CD14-positive monocyte (primary cell): ENCODE results near the gene CNNM1. TPM values are rescaled to one million over a fixed set of nuclear protein-coding genes. Genes with fewer than 3 reads are reported as not detected.

ENCODE experiments used
- DNase-seq, 3 donors: peaks; one replicate each; pipeline ENCODE4 v3.0.0-alpha.2; 2011 to 2022
- H2AFZ ChIP-seq: 2 replicates; pipeline ENCODE4 v1.6.0; 2012; ENCODE audit warnings: mild to moderate bottlenecking, low read depth, low read length, inconsistent platforms; ENCODE audit not compliant: insufficient read depth, poor library complexity, severe bottlenecking
- H3K27ac ChIP-seq, 2 donors: 1 replicate in 1 of 2; 2 replicates in 1 of 2; pipeline ENCODE4 v1.5.1; 2012 to 2013; ENCODE audit warnings: low read length in 2 of 2, control low read depth in 1 of 2, inconsistent platforms in 1 of 2, low read depth in 1 of 2, mild to moderate bottlenecking in 1 of 2
- H3K27me3 ChIP-seq, 2 donors: one replicate each; pipeline versions ENCODE4 v1.6.0 to v1.6.1; 2011 to 2013; ENCODE audit warnings: low read length in 2 of 2; ENCODE audit not compliant: control insufficient read depth in 2 of 2, insufficient read depth in 2 of 2
- H3K36me3 ChIP-seq, 2 donors: replicated peaks in 1 of 2; 1 replicate in 1 of 2; 2 replicates in 1 of 2; pipeline versions ENCODE4 v1.5.1 to v1.6.1; 2012 to 2013; ENCODE audit warnings: low read length in 2 of 2, control low read depth in 1 of 2, inconsistent platforms in 1 of 2, mild to moderate bottlenecking in 1 of 2; ENCODE audit not compliant: insufficient read depth in 2 of 2, control insufficient read depth in 1 of 2
- H3K4me1 ChIP-seq, 2 donors: 1 replicate in 1 of 2; 2 replicates in 1 of 2; pipeline versions ENCODE4 v1.5.1 to v1.6.1; 2012 to 2013; ENCODE audit warnings: low read length in 2 of 2, control low read depth in 1 of 2, inconsistent platforms in 1 of 2, mild to moderate bottlenecking in 1 of 2, moderate library complexity in 1 of 2; ENCODE audit not compliant: insufficient read depth in 2 of 2, control insufficient read depth in 1 of 2
- H3K4me2 ChIP-seq: replicated peaks from 2 replicates; pipeline ENCODE3; 2012; ENCODE audit warnings: low read length, moderate library complexity, mild to moderate bottlenecking; ENCODE audit not compliant: poor library complexity, severe bottlenecking; ENCODE audit errors: extremely low read depth
- H3K4me3 ChIP-seq, 3 experiments: fragments of 200-600 bp in 1 of 3; sonication (generic) in 1 of 3; replicated peaks in 1 of 3; 1 replicate in 2 of 3; 2 replicates in 1 of 3; pipeline ENCODE4 v1.5.1; 2011 to 2013; ENCODE audit warnings: low read length in 3 of 3, mild to moderate bottlenecking in 3 of 3, control low read depth in 2 of 3, low read depth in 2 of 3, inconsistent platforms in 1 of 3, moderate library complexity in 1 of 3
- H3K79me2 ChIP-seq: 2 replicates; pipeline ENCODE4 v1.6.0; 2012; ENCODE audit warnings: mild to moderate bottlenecking, control low read depth, inconsistent platforms, low read length, moderate library complexity; ENCODE audit not compliant: insufficient read depth
- H3K9ac ChIP-seq: 2 replicates; pipeline ENCODE4 v1.6.0; 2017; ENCODE audit warnings: low read length, mild to moderate bottlenecking; ENCODE audit not compliant: insufficient read depth, poor library complexity, severe bottlenecking
- H3K9me3 ChIP-seq, 2 donors: replicated peaks in 1 of 2; 1 replicate in 1 of 2; 2 replicates in 1 of 2; pipeline versions ENCODE4 v1.5.1 to v1.6.1; 2012 to 2013; ENCODE audit warnings: low read length in 2 of 2, control low read depth in 1 of 2; ENCODE audit not compliant: control insufficient read depth in 1 of 2, insufficient read depth in 1 of 2
- H4K20me1 ChIP-seq: 2 replicates; pipeline ENCODE4 v1.6.0; 2012; ENCODE audit warnings: mild to moderate bottlenecking, low read length, control low read depth, moderate library complexity; ENCODE audit not compliant: insufficient read depth
- H3K27ac Mint-ChIP-seq, 7 donors: one replicate each; pipeline ENCODE4 v1.8.0; 2020; ENCODE audit warnings: mild to moderate bottlenecking in 7 of 7, mixed read lengths in 7 of 7, moderate library complexity in 6 of 7, inconsistent platforms in 2 of 7
- H3K27me3 Mint-ChIP-seq, 3 donors: one replicate each; pipeline ENCODE4 v1.8.0; 2021 to 2022; ENCODE audit warnings: low read depth in 3 of 3, mild to moderate bottlenecking in 3 of 3, mixed read lengths in 3 of 3, moderate library complexity in 3 of 3, inconsistent platforms in 1 of 3
- H3K36me3 Mint-ChIP-seq, 2 donors: one replicate each; pipeline ENCODE4 v1.8.0; 2020; ENCODE audit warnings: mixed read lengths in 2 of 2, inconsistent platforms in 1 of 2, mild to moderate bottlenecking in 1 of 2
- H3K4me1 Mint-ChIP-seq: one replicate; pipeline ENCODE4 v1.8.0; 2020; ENCODE audit warnings: mild to moderate bottlenecking, mixed read lengths
- H3K4me3 Mint-ChIP-seq, 2 donors: one replicate each; pipeline ENCODE4 v1.8.0; 2020; ENCODE audit warnings: mild to moderate bottlenecking in 2 of 2, mixed read lengths in 2 of 2, moderate library complexity in 1 of 2
- H3K9me3 Mint-ChIP-seq, 7 donors: one replicate each; pipeline ENCODE4 v1.8.0; 2020 to 2022; ENCODE audit warnings: mixed read lengths in 7 of 7, mild to moderate bottlenecking in 6 of 7, moderate library complexity in 6 of 7, inconsistent platforms in 2 of 7
- CTCF ChIP-seq: fragments of 200-600 bp; IDR thresholded peaks from one replicate; pipeline ENCODE4 v1.8.0; 2022; ENCODE audit warnings: antibody characterized with exemption, mild to moderate bottlenecking
- WGBS: methylation state at CpG from one replicate; pipeline ENCODE4 v1.1.5; 2013; ENCODE audit warnings: missing lambda C conversion rate; ENCODE audit not compliant: insufficient coverage; 5-methylcytosine and 5-hydroxymethylcytosine counted together
- intact Hi-C, 2 donors: fragments of 100-400 bp; cut with micrococcal nuclease; formaldehyde crosslinking; loops; one replicate each; pipeline versions ENCODE4 v1.15.0 to v1.15.1; 2023
- polyA plus RNA-seq, 3 donors: library from polyadenylated mRNA; depleted of rRNA in 1 of 3; unstranded in 2 of 3; stranded (reverse) in 1 of 3; fragments of 300-500 nt in 2 of 3; fragments of >200 nt in 1 of 3; fragmentation: Illumina TruSeq in 2 of 3; gene quantifications; 1 replicate in 2 of 3; 2 replicates in 1 of 3; pipeline ENCODE4 v1.2.3, GENCODE V29; 2012 to 2021

The CNNM1 gene
- polyA plus RNA-seq, 3 donors = not detected

GRCh38 chr10:99395750-99396445, 66.7 kb downstream of the CNNM1 start:
- no peak overlapping the region for H3K4me3 ChIP-seq
- Mint-ChIP-seq H3K9me3 (no peaks in the 10 kb centered on the region), H3K4me3 (no peak overlapping the region), H3K27me3 (peaks cover 1 to 3% (median 3%) of the 10 kb centered on the region in 3 donors), H3K4me1 (peaks cover 5% of the 10 kb centered on the region), H3K27ac (no peak overlapping the region), H3K36me3 (peaks cover 27 to 47% of the 10 kb centered on the region in 2 donors)
- H2AFZ ChIP-seq = no peak overlapping the region
- no peak for DNase-seq
- H3K27ac ChIP-seq = no peak overlapping the region
- TF ChIP-seq CTCF = no peak
- H3K27me3 ChIP-seq = no peaks in the 10 kb centered on the region
- H3K4me1 ChIP-seq = no peaks in the 10 kb centered on the region
- no peaks in the 10 kb centered on the region for H4K20me1 ChIP-seq
- H3K79me2 ChIP-seq = no peaks in the 10 kb centered on the region
- WGBS = no CpG with 5 or more reads among the region's 2 CpGs
- peaks cover 3 to 34% of the 10 kb centered on the region in 2 donors for H3K36me3 ChIP-seq
- H3K9ac ChIP-seq = no peak overlapping the region
- intact Hi-C loops = loop anchor here in 1 of 2 donors (10.0 kb wide), 1 partner anchor 219 kb away; no protein-coding TSS in a partner anchor
- H3K4me2 ChIP-seq = no peak overlapping the region
- no peaks in the 10 kb centered on the region for H3K9me3 ChIP-seq

- no peak overlapping the region for H3K4me2 ChIP-seq
- Mint-ChIP-seq H3K4me1 (peaks cover 5% of the 10 kb centered on the region), H3K36me3 (peaks cover 30 to 52% of the 10 kb centered on the region in 2 donors), H3K4me3 (no peak overlapping the region), H3K27ac (no peak overlapping the region), H3K27me3 (peaks cover 2 to 3% (median 3%) of the 10 kb centered on the region in 3 donors), H3K9me3 (no peaks in the 10 kb centered on the region)
- H2AFZ ChIP-seq = no peak overlapping the region
- H3K9me3 ChIP-seq = no peaks in the 10 kb centered on the region
- H3K27me3 ChIP-seq = no peaks in the 10 kb centered on the region
- no peak for DNase-seq
- H3K4me1 ChIP-seq = no peaks in the 10 kb centered on the region
- no peak overlapping the region for H3K27ac ChIP-seq
- no peak overlapping the region for H3K9ac ChIP-seq
- H3K79me2 ChIP-seq = no peaks in the 10 kb centered on the region
- no peaks in the 10 kb centered on the region for H4K20me1 ChIP-seq
- intact Hi-C loops = loop anchor here in 1 of 2 donors (10.0 kb wide), 1 partner anchor 218 kb away; no protein-coding TSS in a partner anchor
- H3K36me3 ChIP-seq = peaks cover 3 to 37% of the 10 kb centered on the region in 2 donors
- no peak overlapping the region for H3K4me3 ChIP-seq
- no CpG with 5 or more reads among the region's 3 CpGs for WGBS
- no peak for TF ChIP-seq CTCF
These were observed 67.3 kb downstream of the CNNM1 start for GRCh38 chr10:99396471-99396870.
